CD1c-positive myeloid dendritic cell (primary cell): Measurements from ENCODE around the gene ZNF586.
"Not testable (repeated sequence)": the region's sequence is repeated elsewhere in the genome, so short reads cannot be mapped to it uniquely, and the experiment has no call there.

Experiments
- DNase-seq: peaks from one replicate; pipeline ENCODE4 v3.0.0-alpha.2; 2016; ENCODE audit errors: extremely low spot score

ZNF586 gene

GRCh38 chr19:57796580-57796979, 27.1 kb downstream of the ZNF586 start:
- not testable (repeated sequence) for DNase-seq

GRCh38 chr19:57800696-57801095, 31.2 kb downstream of the ZNF586 start:
- DNase-seq = no peak

DNA sequence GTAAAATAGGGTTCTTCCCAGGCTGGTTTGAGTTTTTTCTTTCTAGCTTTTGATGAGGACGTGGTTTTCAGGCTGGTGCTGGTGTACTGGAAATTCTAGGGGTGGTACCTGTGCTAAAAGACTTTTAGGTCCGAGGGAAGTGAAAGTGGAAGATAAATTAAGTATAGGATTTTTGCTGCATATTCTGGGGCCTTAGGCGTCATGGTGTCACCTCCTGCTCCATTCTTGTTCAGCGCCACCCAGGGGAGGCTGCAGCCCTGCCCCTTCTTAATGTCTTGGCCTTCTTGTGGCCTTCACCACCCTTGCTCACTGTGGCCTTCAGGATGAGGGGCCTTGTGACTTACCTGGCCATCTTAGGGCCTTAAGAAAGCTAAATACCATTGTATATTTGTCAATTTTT, 32.8 kb downstream of the ZNF586 start:
- DNase-seq = no peak

DNA sequence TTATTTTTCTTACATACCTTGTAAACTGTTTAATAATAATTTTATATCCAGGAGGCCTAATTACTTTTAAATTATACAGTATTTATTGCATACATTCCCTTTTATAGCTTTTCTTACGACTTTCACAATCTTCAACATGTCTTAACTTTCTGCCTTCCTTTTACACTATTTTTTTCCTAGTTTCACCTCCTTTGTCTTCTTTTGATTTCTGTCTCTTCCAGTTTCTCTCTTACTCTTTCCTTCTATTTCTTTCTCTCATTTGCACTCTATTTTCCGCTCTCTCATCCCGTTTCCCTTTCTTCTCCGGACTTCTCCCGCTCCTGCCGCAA, 33.8 kb downstream of the ZNF586 start:
- DNase-seq = no peak

GRCh38 chr19:57803594-57804325, 34.3 kb downstream of the ZNF586 start:
- no peak for DNase-seq

DNA sequence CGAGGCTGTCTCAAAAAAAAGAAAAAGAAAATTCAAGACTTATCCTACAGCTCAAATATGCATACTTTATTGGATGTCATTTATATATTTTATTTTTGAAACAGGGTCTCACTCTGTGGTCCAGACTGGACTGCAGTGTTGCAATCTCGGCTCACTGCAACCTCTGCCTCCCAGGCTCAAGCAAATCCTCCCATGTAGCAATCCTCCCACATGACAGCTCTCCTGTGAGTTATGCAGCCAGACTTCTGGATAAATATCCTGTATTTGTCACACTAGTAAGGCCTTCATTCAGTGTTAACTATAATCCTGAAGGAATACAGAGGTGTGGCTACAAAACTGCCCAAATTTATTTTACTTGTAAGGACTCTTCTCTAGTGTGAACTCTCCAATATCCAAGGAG, 38.1 kb downstream of the ZNF586 start:
- no peak for DNase-seq

- not testable (repeated sequence) for DNase-seq
These were observed 41.2 kb downstream of the ZNF586 start for GRCh38 chr19:57810410-57811295.

DNA sequence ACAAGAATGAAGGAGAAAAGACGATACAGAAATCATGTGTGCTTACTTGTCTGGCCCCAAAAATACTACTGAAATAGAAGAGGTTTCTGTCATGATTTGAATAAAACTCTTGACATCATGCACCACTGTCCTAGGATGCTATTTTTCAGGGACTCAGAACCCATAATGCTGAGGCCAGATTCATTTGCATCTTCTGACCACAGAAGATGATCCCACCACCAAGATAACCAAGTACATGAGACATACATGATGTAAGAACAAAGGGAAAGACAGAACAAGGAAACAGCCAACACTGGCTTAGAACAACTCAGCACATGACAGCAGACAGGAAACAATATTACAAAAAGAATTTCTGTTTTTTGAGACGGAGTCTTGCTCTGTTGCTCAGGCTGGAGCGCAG, 42.8 kb downstream of the ZNF586 start:
- no peak for DNase-seq

GRCh38 chr19:57812975-57813820, 43.7 kb downstream of the ZNF586 start:
- DNase-seq = not testable (repeated sequence)

DNA sequence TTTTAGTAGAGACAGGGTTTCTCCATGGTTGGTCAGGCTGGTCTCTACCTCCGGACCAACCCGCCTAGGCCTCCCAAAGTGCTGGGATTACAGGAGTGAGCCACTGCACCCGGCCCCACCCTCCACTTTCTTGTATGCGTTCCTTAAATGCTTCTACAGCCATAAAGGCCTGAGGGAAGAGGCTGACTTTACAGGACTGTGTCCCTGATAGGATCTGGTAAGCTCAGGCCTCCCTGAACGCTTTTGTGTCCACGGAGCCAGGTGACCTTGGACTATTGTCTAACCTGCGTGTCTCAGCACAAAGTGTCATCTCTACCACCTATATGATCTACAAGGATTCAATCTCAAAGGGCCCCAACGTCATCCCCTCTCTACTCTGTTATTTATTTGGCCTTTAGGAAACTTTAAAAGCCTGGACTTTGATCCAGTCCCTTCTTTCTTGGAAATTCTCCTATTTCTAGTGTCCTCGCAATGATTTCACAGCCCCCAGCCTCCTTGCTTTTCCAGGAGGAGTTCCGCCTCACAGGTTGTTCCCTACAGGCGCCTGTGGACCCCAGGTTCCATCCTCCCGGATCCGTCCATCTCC, 44.5 kb downstream of the ZNF586 start:
- no peak for DNase-seq

DNA sequence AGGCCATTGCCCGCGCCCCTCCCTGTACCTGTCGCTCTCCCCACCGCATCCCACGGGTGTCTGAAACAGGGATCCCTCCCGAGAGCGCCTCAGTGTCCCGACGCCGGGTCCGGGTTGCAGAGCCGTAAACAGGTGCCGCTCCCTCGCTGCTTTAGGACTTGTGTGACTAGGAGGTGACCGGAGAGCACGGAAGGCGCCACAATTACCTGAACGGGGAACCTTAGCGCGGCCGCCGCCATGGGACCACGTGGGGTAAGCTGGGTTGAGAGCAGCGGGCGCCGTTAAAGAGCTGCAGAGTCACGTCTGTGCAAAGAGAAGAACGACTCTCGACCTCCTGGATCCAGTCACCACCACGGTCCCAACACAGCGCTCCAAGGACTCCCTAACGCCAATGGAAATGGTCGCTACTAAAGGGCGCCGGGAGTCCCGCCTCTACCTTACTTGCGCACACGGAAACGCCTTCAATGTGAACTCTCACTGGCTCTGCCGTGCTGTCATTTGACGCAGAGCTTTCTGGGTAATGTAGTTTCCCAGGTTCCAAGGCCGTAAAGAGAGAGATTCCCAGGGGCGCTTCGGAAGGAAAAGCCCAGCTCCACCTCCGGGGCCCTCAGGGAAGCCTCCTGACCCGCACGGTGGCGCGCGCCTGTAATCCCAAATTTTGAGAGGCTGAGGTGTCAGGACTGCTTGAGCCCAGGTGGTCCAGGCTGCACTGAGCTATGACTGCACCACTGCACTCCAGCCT, 45.2 kb downstream of the ZNF586 start, which contains the start of gene ZNF552:
ZNF552 (minus strand) TSS at position 409 of the 742 bp plus-strand sequence; CDS start at position 239, 170 bp downstream.
- DNase-seq = peak; percentile 94

DNA sequence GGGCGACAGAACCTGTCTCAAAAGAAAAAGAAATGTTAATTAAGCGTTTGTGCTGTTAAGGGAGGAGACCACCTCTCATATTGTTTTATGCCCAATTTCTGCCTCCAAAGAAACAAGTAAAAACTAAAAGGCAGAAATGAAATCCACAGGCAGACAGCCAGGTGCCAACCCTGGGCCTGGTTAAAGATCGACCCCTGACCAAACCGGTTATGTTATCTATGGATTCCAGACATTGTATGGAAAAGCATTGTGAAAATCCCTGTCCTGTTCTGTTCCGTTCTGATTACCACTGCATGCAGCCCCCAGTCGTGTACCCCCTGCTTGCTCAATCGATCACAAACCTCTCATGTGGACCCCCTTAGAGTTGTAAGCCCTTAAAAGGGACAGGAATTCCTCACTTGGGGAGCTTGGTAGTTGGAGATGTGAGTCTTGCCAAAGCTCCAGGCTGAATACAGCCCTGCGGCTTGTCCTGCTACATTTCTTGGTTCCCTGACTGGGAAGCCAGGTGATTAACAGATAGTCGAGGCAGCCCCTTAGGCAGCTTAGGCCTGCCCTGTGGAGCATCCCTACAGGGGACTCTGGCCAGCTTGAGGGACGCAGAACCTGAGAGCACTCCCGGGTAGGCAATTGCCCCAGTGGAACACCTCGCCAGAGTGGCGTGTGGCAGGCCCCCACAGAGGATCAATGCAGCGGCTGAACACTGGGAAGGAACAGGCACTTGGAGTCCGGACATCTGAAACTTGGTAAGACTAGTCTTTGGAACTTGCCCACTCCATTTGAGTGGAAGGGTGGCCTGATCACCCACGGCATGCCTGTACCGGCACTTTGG, 46.0 kb downstream of the ZNF586 start:
- DNase-seq = no peak

GRCh38 chr19:57816652-57817051, 47.2 kb downstream of the ZNF586 start:
- no peak for DNase-seq

DNA sequence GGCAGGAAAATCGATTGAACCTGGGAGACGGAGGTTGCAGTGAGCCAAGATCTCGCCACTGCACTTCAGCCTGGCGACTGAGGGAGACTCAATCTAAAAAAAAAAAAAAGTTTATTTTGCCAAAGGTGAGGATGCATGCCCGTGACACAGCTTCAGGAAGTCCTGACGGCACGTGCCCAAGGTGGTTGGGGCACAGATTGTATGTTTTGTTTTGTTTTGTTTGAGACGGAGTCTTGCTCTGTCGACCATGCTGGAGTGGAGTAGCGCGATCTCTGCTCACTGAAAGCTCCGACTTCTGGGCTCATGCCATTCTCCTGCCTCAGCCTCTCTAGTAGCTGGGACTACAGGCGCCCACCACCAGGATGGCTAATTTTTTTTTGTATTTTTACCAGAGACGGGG, 48.5 kb downstream of the ZNF586 start:
- DNase-seq = no peak

GRCh38 chr19:57818378-57818777, 48.9 kb downstream of the ZNF586 start:
- DNase-seq = no peak

- peak; percentile 93 for DNase-seq
These were observed 50.1 kb downstream of the ZNF586 start for GRCh38 chr19:57819475-57820148.

DNA sequence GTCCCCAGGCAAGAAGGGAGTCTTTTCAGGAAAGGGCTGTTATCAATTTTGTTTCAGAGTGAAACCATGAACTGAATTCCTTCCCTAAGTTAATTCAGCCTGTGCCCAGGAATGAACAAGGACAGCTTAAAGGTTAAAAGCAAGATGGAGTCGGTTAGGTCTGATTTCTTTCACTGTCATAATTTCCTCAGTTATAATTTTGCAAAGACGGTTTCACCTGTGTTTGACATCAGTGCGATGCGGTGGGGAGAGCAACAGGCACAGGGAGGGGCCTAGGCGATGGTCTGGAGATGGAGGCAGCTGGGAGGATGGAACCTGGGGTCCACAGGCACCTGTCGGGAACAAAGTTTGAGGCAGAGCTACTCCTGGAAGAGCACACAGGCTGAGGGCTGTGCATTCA, 51.1 kb downstream of the ZNF586 start:
- DNase-seq = no peak

- not testable (repeated sequence) for DNase-seq
These were observed 51.6 kb downstream of the ZNF586 start for GRCh38 chr19:57821095-57821494.

DNA sequence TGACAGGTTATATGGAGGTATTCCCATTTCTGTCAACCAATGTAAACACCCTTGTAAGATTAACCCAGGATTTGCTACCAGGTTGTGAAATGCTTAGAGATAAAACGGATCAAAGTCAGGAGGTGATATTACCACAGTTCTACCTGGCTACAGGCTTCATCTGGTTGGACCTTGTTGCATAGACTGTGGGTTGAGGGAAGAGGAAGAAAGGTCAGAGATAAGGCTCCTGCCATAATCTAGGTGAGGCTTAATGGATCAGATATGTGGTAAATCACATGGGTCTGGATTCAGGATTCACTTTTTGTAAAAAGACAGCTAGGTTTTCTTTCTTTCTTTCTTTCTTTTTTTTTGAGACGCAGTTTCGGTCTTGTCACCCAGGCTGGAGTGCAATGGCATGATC, 52.0 kb downstream of the ZNF586 start:
- DNase-seq = not testable (repeated sequence)
